PC-3 (cell line): ENCODE measurements around the gene ZNF79.

Experiments used
- EZH2 ChIP-seq: fragments of 300-600 bp; sonication (generic); IDR thresholded peaks from one replicate; pipeline ENCODE4 v1.6.1; 2017; ENCODE audit warnings: antibody characterized with exemption, mild to moderate bottlenecking, low read length; ENCODE audit not compliant: unreplicated experiment
- TF ChIP-seq, protein P1 (sequence below): fragments of 300-600 bp; sonication (generic); conservative IDR thresholded peaks from 2 replicates; pipeline ENCODE4 v1.5.1; 2017; ENCODE audit warnings: antibody characterized with exemption, low read depth, mild to moderate bottlenecking, low read length

GRCh38 chr9:127386981-127387380, 37.2 kb upstream of the ZNF79 start:
- TF ChIP-seq EZH2, result no peak
- TF ChIP-seq, protein P1, sequence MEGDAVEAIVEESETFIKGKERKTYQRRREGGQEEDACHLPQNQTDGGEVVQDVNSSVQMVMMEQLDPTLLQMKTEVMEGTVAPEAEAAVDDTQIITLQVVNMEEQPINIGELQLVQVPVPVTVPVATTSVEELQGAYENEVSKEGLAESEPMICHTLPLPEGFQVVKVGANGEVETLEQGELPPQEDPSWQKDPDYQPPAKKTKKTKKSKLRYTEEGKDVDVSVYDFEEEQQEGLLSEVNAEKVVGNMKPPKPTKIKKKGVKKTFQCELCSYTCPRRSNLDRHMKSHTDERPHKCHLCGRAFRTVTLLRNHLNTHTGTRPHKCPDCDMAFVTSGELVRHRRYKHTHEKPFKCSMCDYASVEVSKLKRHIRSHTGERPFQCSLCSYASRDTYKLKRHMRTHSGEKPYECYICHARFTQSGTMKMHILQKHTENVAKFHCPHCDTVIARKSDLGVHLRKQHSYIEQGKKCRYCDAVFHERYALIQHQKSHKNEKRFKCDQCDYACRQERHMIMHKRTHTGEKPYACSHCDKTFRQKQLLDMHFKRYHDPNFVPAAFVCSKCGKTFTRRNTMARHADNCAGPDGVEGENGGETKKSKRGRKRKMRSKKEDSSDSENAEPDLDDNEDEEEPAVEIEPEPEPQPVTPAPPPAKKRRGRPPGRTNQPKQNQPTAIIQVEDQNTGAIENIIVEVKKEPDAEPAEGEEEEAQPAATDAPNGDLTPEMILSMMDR, result no peak
